H1 (cell line): ENCODE results near the gene DGKK. TPM values are rescaled to one million over a fixed set of nuclear protein-coding genes. Genes with fewer than 3 reads are reported as not detected.
A peak's percentile ranks its signal among the peaks of the same experiment; 100 is the strongest.

Experiments used
- CTCF ChIA-PET: fragments of 300-600 bp; sonication (Branson Sonifier 250); formaldehyde crosslinking; loops from one replicate; lab custom pipeline; 2021; ENCODE audit not compliant: partially characterized antibody; lab: Charles Lee
- POLR2A ChIA-PET: fragments of 300-600 bp; sonication (Branson Sonifier 250); formaldehyde crosslinking; loops from one replicate; lab custom pipeline; 2021; ENCODE audit warnings: inconsistent platforms; ENCODE audit not compliant: partially characterized antibody; lab: Charles Lee
- DNase-seq, 2 experiments: peaks; one replicate each; pipeline versions ENCODE4 v3.0.0 to v3.0.0-alpha.2; 2010 to 2022; ENCODE audit warnings: low spot score in 2 of 2, low read depth in 1 of 2, mixed read lengths in 1 of 2
- FAIRE-seq: peaks from 2 replicates; lab custom pipeline; 2011; peaks lifted over from hg19 to GRCh38; lab: Jason Lieb, UNC
- H2AFZ ChIP-seq: 2 replicates; pipeline ENCODE4 v1.8.1; 2012; ENCODE audit warnings: low read length, inconsistent platforms
- H2AK5ac ChIP-seq: 2 replicates; pipeline ENCODE4 v1.6.1; 2013; ENCODE audit warnings: low read depth, low read length
- H2BK120ac ChIP-seq: replicated peaks from 2 replicates; pipeline ENCODE3; 2013; ENCODE audit warnings: low read depth, low read length, inconsistent platforms
- H2BK12ac ChIP-seq: 2 replicates; pipeline ENCODE4 v1.6.1; 2013; ENCODE audit warnings: low read depth, low read length
- H2BK15ac ChIP-seq: 2 replicates; pipeline ENCODE4 v1.6.1; 2013; ENCODE audit warnings: low read length
- H2BK20ac ChIP-seq: 2 replicates; pipeline ENCODE4 v1.6.1; 2013; ENCODE audit warnings: low read length
- H2BK5ac ChIP-seq: 2 replicates; pipeline ENCODE4 v1.6.1; 2013; ENCODE audit warnings: low read depth, low read length
- H3K14ac ChIP-seq: 2 replicates; pipeline ENCODE4 v1.6.1; 2013; ENCODE audit warnings: inconsistent platforms; ENCODE audit not compliant: insufficient read length
- H3K18ac ChIP-seq: 2 replicates; pipeline ENCODE4 v1.6.1; 2013; ENCODE audit warnings: low read length; ENCODE audit errors: extremely low read depth
- H3K23ac ChIP-seq: 2 replicates; pipeline ENCODE4 v1.6.1; 2013; ENCODE audit warnings: inconsistent platforms; ENCODE audit not compliant: insufficient read length
- H3K23me2 ChIP-seq: 2 replicates; pipeline ENCODE4 v1.6.1; 2013; ENCODE audit warnings: low read depth, low read length
- H3K27ac ChIP-seq: 2 replicates; pipeline ENCODE4 v1.6.1; 2011; ENCODE audit warnings: low read depth, low read length, inconsistent platforms
- H3K27me3 ChIP-seq, 4 experiments: replicated peaks in 1 of 4; 1 replicate in 1 of 4; 2 replicates in 3 of 4; pipeline versions ENCODE4 v1.6.1 to v1.8.1; 2011 to 2013; ENCODE audit warnings: low read length in 3 of 4, mild to moderate bottlenecking in 3 of 4, inconsistent platforms in 2 of 4, mixed read lengths in 2 of 4, moderate library complexity in 1 of 4; ENCODE audit not compliant: control insufficient read depth in 3 of 4, insufficient read depth in 3 of 4; ENCODE audit errors: extremely low read depth in 1 of 4
- H3K36me3 ChIP-seq, 4 experiments: 2 replicates each; pipeline versions ENCODE4 v1.6.1 to v1.8.1; 2011 to 2013; ENCODE audit warnings: mild to moderate bottlenecking in 4 of 4, low read length in 3 of 4, moderate library complexity in 2 of 4, control low read depth in 1 of 4, inconsistent platforms in 1 of 4; ENCODE audit not compliant: insufficient read depth in 4 of 4, control insufficient read depth in 2 of 4
- H3K4ac ChIP-seq: replicated peaks from 2 replicates; pipeline ENCODE3; 2013; ENCODE audit warnings: low read length, low read depth, mixed read lengths, inconsistent platforms; ENCODE audit not compliant: insufficient read length
- H3K4me1 ChIP-seq, 4 experiments: replicated peaks in 1 of 4; 1 replicate in 1 of 4; 2 replicates in 3 of 4; pipeline versions ENCODE4 v1.6.1 to v1.8.1; 2011 to 2013; ENCODE audit warnings: low read length in 3 of 4, inconsistent platforms in 2 of 4, mixed read lengths in 1 of 4; ENCODE audit not compliant: insufficient read depth in 4 of 4, control insufficient read depth in 3 of 4
- H3K4me2 ChIP-seq, 2 experiments: 2 replicates each; pipeline versions ENCODE4 v1.6.1 to v1.8.1; 2011 to 2013; ENCODE audit warnings: low read depth in 2 of 2, low read length in 2 of 2, control low read depth in 1 of 2, inconsistent platforms in 1 of 2, mild to moderate bottlenecking in 1 of 2; ENCODE audit not compliant: insufficient read depth in 1 of 2
- H3K4me3 ChIP-seq, 4 experiments: fragments of 200-600, 300-600 bp in 1 of 4; sonication (generic), shearing (Covaris generic), sonication (Bioruptor Twin) in 1 of 4; 2 replicates each; pipeline versions ENCODE4 v1.5.1 to v1.8.1; 2011 to 2016; ENCODE audit warnings: low read length in 4 of 4, low read depth in 3 of 4, control low read depth in 2 of 4, inconsistent platforms in 2 of 4, mild to moderate bottlenecking in 2 of 4, mixed read lengths in 1 of 4, moderate library complexity in 1 of 4; ENCODE audit not compliant: insufficient read depth in 2 of 4; ENCODE audit errors: extremely low read depth in 1 of 4
- H3K56ac ChIP-seq: replicated peaks from 2 replicates; pipeline ENCODE3; 2013; ENCODE audit warnings: low read depth, mild to moderate bottlenecking, mixed read lengths, low read length, inconsistent platforms; ENCODE audit not compliant: insufficient read length
- H3K79me1 ChIP-seq: 2 replicates; pipeline ENCODE4 v1.6.1; 2013; ENCODE audit warnings: low read depth, low read length, control low read depth
- H3K79me2 ChIP-seq, 2 experiments: 2 replicates each; pipeline versions ENCODE4 v1.6.1 to v1.8.1; 2012 to 2013; ENCODE audit warnings: low read length in 2 of 2, mild to moderate bottlenecking in 2 of 2, inconsistent platforms in 1 of 2; ENCODE audit not compliant: insufficient read depth in 2 of 2, control insufficient read depth in 1 of 2
- H3K9ac ChIP-seq, 4 experiments: replicated peaks in 1 of 4; 1 replicate in 1 of 4; 2 replicates in 3 of 4; pipeline versions ENCODE4 v1.6.1 to v1.8.1; 2011 to 2013; ENCODE audit warnings: low read depth in 3 of 4, low read length in 3 of 4, control low read depth in 2 of 4, mild to moderate bottlenecking in 2 of 4, moderate library complexity in 2 of 4, inconsistent platforms in 1 of 4; ENCODE audit errors: extremely low read depth in 1 of 4
- H3K9me3 ChIP-seq, 2 experiments: 2 replicates each; pipeline versions ENCODE4 v1.6.1 to v1.8.1; 2012 to 2013; ENCODE audit warnings: mild to moderate bottlenecking in 2 of 2, moderate library complexity in 2 of 2, control low read depth in 1 of 2, inconsistent platforms in 1 of 2, low read depth in 1 of 2, low read length in 1 of 2, mixed read lengths in 1 of 2; ENCODE audit not compliant: insufficient read depth in 2 of 2
- H4K20me1 ChIP-seq, 2 experiments: replicated peaks in 1 of 2; 2 replicates each; pipeline versions ENCODE3 to v1.8.1; 2011 to 2013; ENCODE audit warnings: inconsistent platforms in 2 of 2, low read length in 2 of 2, mild to moderate bottlenecking in 1 of 2; ENCODE audit not compliant: insufficient read depth in 2 of 2, control insufficient read depth in 1 of 2
- H4K5ac ChIP-seq: 2 replicates; pipeline ENCODE4 v1.6.1; 2013; ENCODE audit warnings: low read length, low read depth, mixed read lengths, inconsistent platforms; ENCODE audit not compliant: insufficient read length
- H4K8ac ChIP-seq: 2 replicates; pipeline ENCODE4 v1.8.0; 2013; ENCODE audit warnings: mild to moderate bottlenecking, moderate library complexity, low read length, inconsistent platforms; ENCODE audit not compliant: insufficient read depth; ENCODE audit errors: extremely low read depth
- H4K91ac ChIP-seq: replicated peaks from 2 replicates; pipeline ENCODE3; 2013; ENCODE audit warnings: low read length, mixed read lengths, inconsistent platforms; ENCODE audit not compliant: insufficient read length
- ASH2L ChIP-seq: fragments of 200-600, 300-600 bp; sonication (generic); IDR thresholded peaks from one replicate; pipeline ENCODE4 v1.7.1; 2017; ENCODE audit warnings: low read length
- CREB1 ChIP-seq: IDR thresholded peaks from 2 replicates; pipeline ENCODE4 v1.6.1; 2012; ENCODE audit warnings: inconsistent platforms
- EP300 ChIP-seq, 2 experiments: IDR thresholded peaks; 1 replicate in 1 of 2; 2 replicates in 1 of 2; pipeline ENCODE4 v1.6.1; 2011 to 2012; ENCODE audit warnings: low read depth in 2 of 2, low read length in 2 of 2, mild to moderate bottlenecking in 2 of 2, borderline replicate concordance in 1 of 2, inconsistent platforms in 1 of 2, moderate library complexity in 1 of 2
- HDAC2 ChIP-seq, 2 experiments: fragments of 300-600 bp in 1 of 2; sonication (generic) in 1 of 2; IDR thresholded peaks; 2 replicates each; pipeline ENCODE4 v1.6.1; 2011 to 2012; ENCODE audit warnings: low read depth in 2 of 2, low read length in 2 of 2, mild to moderate bottlenecking in 2 of 2, moderate library complexity in 2 of 2, borderline replicate concordance in 1 of 2, inconsistent platforms in 1 of 2
- HDAC6 ChIP-seq: IDR thresholded peaks from one replicate; pipeline ENCODE4 v1.7.1; 2012; ENCODE audit warnings: low read depth, mild to moderate bottlenecking, inconsistent platforms, low read length, moderate library complexity
- KDM4A ChIP-seq: IDR thresholded peaks from one replicate; pipeline ENCODE4 v1.7.1; 2012; ENCODE audit warnings: low read depth, mild to moderate bottlenecking, moderate library complexity, low read length, inconsistent platforms; ENCODE audit not compliant: severe bottlenecking
- POLR2AphosphoS5 ChIP-seq: IDR thresholded peaks from 2 replicates; pipeline ENCODE4 v1.6.1; 2011; ENCODE audit warnings: low read depth, low read length
- RXRA ChIP-seq: IDR thresholded peaks from 2 replicates; pipeline ENCODE4 v1.6.1; 2011; ENCODE audit warnings: low read depth, mild to moderate bottlenecking, low read length, moderate library complexity; ENCODE audit not compliant: insufficient read depth
- SP1 ChIP-seq: IDR thresholded peaks from 2 replicates; pipeline ENCODE4 v1.6.1; 2011; ENCODE audit warnings: low read depth, low read length
- TBP ChIP-seq: IDR thresholded peaks from 2 replicates; pipeline ENCODE4 v1.6.1; 2011; ENCODE audit warnings: low read depth, low read length, improper control_type of control experiment
- TEAD4 ChIP-seq: IDR thresholded peaks from 2 replicates; pipeline ENCODE4 v1.6.1; 2012; ENCODE audit warnings: low read depth, low read length, inconsistent platforms, mixed read lengths
- USF2 ChIP-seq: IDR thresholded peaks from 2 replicates; pipeline ENCODE4 v1.6.1; 2011; ENCODE audit warnings: low read length, improper control_type of control experiment
- WGBS, 2 experiments: shearing (Covaris generic) in 1 of 2; methylation state at CpG; one replicate each; pipeline versions ENCODE4 v1.1.6 to v1.1.7; 2013 to 2015; ENCODE audit warnings: low lambda C conversion rate in 2 of 2, mixed read lengths in 2 of 2, inconsistent platforms in 1 of 2, low coverage in 1 of 2, missing lambda C conversion rate in 1 of 2; ENCODE audit not compliant: insufficient replicate concordance in 2 of 2, insufficient coverage in 1 of 2, insufficient read length in 1 of 2; ENCODE audit errors: extremely low coverage in 1 of 2, missing lambda C conversion rate in 1 of 2; 5-methylcytosine and 5-hydroxymethylcytosine counted together
- polyA plus RNA-seq, 7 experiments: library from polyadenylated mRNA; depleted of rRNA in 3 of 7; stranded (reverse) in 5 of 7; unstranded in 2 of 7; fragments of >200 nt in 5 of 7; fragments of 200-250 nt in 2 of 7; gene quantifications; 1 replicate in 5 of 7; 2 replicates in 1 of 7; 4 replicates in 1 of 7; pipeline versions ENCODE4 v1.2.1 to v1.2.3, GENCODE V29; 2011 to 2013; ENCODE audit warnings: missing spikeins in 2 of 7, mixed read lengths in 2 of 7
- total RNA-seq: library from RNA; stranded (reverse); fragmentation: NEBNext Ultra II Directional; extraction: Animal tissue kit (Norgen Biotek cat#: 25700); gene quantifications from 2 replicates; pipeline ENCODE4 v1.2.1, GENCODE V29; 2021

The DGKK gene
- total and polyA plus RNA-seq, 2 of the 8 experiments (the other 6 are each of a cell fraction or from before 2014, with no cell fraction given) = 4.9 to 19.2 TPM

GRCh38 chrX:50432829-50433289 lies 37.8 kb downstream of the DGKK start:
- Histone ChIP-seq H3K4me1 (peaks cover 2 to 13% (median 11%) of the 10 kb centered on the region in 4 experiments; a peak in 5 of 7 replicates), H2BK12ac (no peak overlapping the region), H2AFZ (no peak overlapping the region), H4K91ac (no peak overlapping the region), H3K27me3 (no peaks in the 10 kb centered on the region), H4K8ac (no peak overlapping the region), H2AK5ac (0 out of 2 replicates have a peak overlapping the region, but pooled peaks have one; percentile 15), H2BK120ac (peak overlapping the region; percentile 86), H3K27ac (peak overlapping the region; percentile 44), H4K5ac (peak overlapping the region; percentile 46), H4K20me1 (no peaks in the 10 kb centered on the region), H3K9ac (no peak overlapping the region), H3K4ac (peak overlapping the region; percentile 39), H3K4me2 (peak overlapping the region; percentile 33 to 42; a peak in 3 of 4 replicates), H2BK15ac (no peak overlapping the region), H3K4me3 (peak overlapping the region in 1 of 4 experiments; percentile 31; a peak in 1 of 8 replicates), H3K9me3 (no peaks in the 10 kb centered on the region), H3K56ac (no peak overlapping the region), H3K14ac (no peak overlapping the region), H3K79me1 (no peaks in the 10 kb centered on the region), H2BK5ac (peak overlapping the region; percentile 86; the same call in 1 of the 2 replicates), H3K23me2 (no peaks in the 10 kb centered on the region), H3K23ac (no peak overlapping the region), H3K18ac (peak overlapping the region; percentile 93; the same call in 1 of the 2 replicates), H3K36me3 (no peaks in the 10 kb centered on the region), H3K79me2 (no peaks in the 10 kb centered on the region), H2BK20ac (peak overlapping the region; percentile 48; the same call in 1 of the 2 replicates)
- POLR2A ChIA-PET = interaction anchor here (1.1 kb wide), 1 partner anchor 25 kb away, joined by 3 read pairs; no protein-coding TSS in a partner anchor
- DNase-seq (peak in 1 of 2 experiments; percentile 29), FAIRE-seq (peak; percentile 80)
- WGBS, 2 experiments = 68% methylated on average over 2 of the region's 3 CpGs; no CpG with 5 or more reads in 1 of the 2 experiments
- CTCF ChIA-PET = interaction anchor here (0.9 to 1.6 kb wide), 3 partner anchors 10 to 225 kb away, joined by 3 to 4 read pairs (median 4); no protein-coding TSS in a partner anchor
- TF ChIP-seq KDM4A (no peak), USF2 (no peak), TBP (0 out of 2 replicates have a peak, but pooled peaks have one; percentile 22), TEAD4 (peak; percentile 51; the same call in 1 of the 2 replicates), HDAC6 (no peak), EP300 (IDR thresholded peaks at IDR 0.05; ENCODE audit: borderline replicate concordance in 1 of 2, low read depth in 2 of 2, low read length in 2 of 2) (peak in 1 of 2 experiments; percentile 41; a peak in 1 of 3 replicates), CREB1 (no peak), RXRA (no peak), POLR2AphosphoS5 (no peak), SP1 (peak; percentile 74), ASH2L (peak; percentile 14), HDAC2 (IDR thresholded peaks at IDR 0.05; ENCODE audit: borderline replicate concordance in 1 of 2, low read depth in 2 of 2, low read length in 2 of 2) (no peak)
